ENCODE results near the gene CACNA2D1.

GRCh38 chr7:82146491-82146890 is 297.1 kb downstream of the CACNA2D1 start:
- no peak for TF ChIP-seq ZBTB7A (IDR thresholded peaks at IDR 0.05; ENCODE audit: low read depth)
- TF ChIP-seq YY1 (IDR thresholded peaks at IDR 0.05; ENCODE audit: low read depth): no peak
- TF ChIP-seq RAD21 (IDR thresholded peaks at IDR 0.05; ENCODE audit: low read depth): no peak
- TF ChIP-seq EP300 (IDR thresholded peaks at IDR 0.05; ENCODE audit: borderline replicate concordance): no peak
- no peak for TF ChIP-seq REST (IDR thresholded peaks at IDR 0.05; ENCODE audit: low read depth)
- TF ChIP-seq EGR1 (IDR thresholded peaks at IDR 0.05): no peak
- TF ChIP-seq CEBPB (IDR thresholded peaks at IDR 0.05): no peak
- no peak for TF ChIP-seq TEAD4 (IDR thresholded peaks at IDR 0.05)

Measured in Ishikawa (cell line).